ENCODE data around the gene KPTN. TPM values are rescaled to one million over a fixed set of nuclear protein-coding genes. Genes with fewer than 3 reads are reported as not detected.

The KPTN gene
- total and polyA plus RNA-seq, 10 donors = 3.9 to 36.3 (median 8.7) TPM

- Histone ChIP-seq H3K9me3 (no peaks in the 10 kb centered on the region), H3K4me1 (peaks cover 0 to 15% (median 3%) of the 10 kb centered on the region in 6 donors), H3K27me3 (replicated peaks in 1 of 7) (peaks cover 3 to 38% (median 23%) of the 10 kb centered on the region in 7 donors), H3K4me3 (no peak overlapping the region), H3K27ac (no peak overlapping the region), H3K36me3 (peaks cover 0 to 18% (median 0%) of the 10 kb centered on the region in 6 donors)
- 82 to 91% (median 85%) methylated on average over 9 of the region's 9 CpGs for WGBS, 5 donors
- DNase-seq = no peak
- TF ChIP-seq CTCF (IDR thresholded peaks at IDR 0.05 in 8 of 11, conservative IDR thresholded peaks at IDR 0.05 in 3 of 11) = no peak
- TF ChIP-seq POLR2AphosphoS5 (IDR thresholded peaks at IDR 0.05) = no peak
- intact Hi-C loops (cut with DNase I; ENCODE audit: low total_unique reads) = no loop called here
These were observed 8.6 kb downstream of the KPTN start for GRCh38 chr19:47475465-47475864.

GRCh38 chr19:47473336-47473735 is 10.7 kb downstream of the KPTN start:
- peaks cover 0 to 15% (median 3%) of the 10 kb centered on the region in 6 donors for H3K4me1 ChIP-seq
- H3K9me3 ChIP-seq = no peaks in the 10 kb centered on the region
- H3K4me3 ChIP-seq = no peak overlapping the region
- peaks cover 0 to 18% (median 0%) of the 10 kb centered on the region in 6 donors for H3K36me3 ChIP-seq
- intact Hi-C loops (cut with DNase I; ENCODE audit: low total_unique reads) = no loop called here
- H3K27me3 ChIP-seq (replicated peaks in 1 of 7) = peaks cover 3 to 58% (median 38%) of the 10 kb centered on the region in 7 donors
- H3K27ac ChIP-seq = no peak overlapping the region
- no peak for DNase-seq
- TF ChIP-seq POLR2A (IDR thresholded peaks at IDR 0.05) = no peak
- TF ChIP-seq CTCF (IDR thresholded peaks at IDR 0.05 in 8 of 11, conservative IDR thresholded peaks at IDR 0.05 in 3 of 11) = no peak
- no peak for TF ChIP-seq POLR2AphosphoS5 (IDR thresholded peaks at IDR 0.05)
- 74 to 89% (median 86%) methylated on average over 9 to 10 of the region's 10 CpGs for WGBS, 5 donors

- H3K9me3 ChIP-seq = peaks cover 0 to 3% (median 0%) of the 10 kb centered on the region in 8 donors
- WGBS, 5 donors = 4 to 7% (median 5%) methylated on average over 16 to 26 of the region's 29 CpGs
- H3K4me1 ChIP-seq = peaks cover 0 to 15% (median 3%) of the 10 kb centered on the region in 6 donors
- peak within 1 kb of the TSS in 1 of 8 donors; percentile 19 for H3K4me3 ChIP-seq
- no peak for TF ChIP-seq CTCF (IDR thresholded peaks at IDR 0.05 in 8 of 11, conservative IDR thresholded peaks at IDR 0.05 in 3 of 11)
- TF ChIP-seq POLR2AphosphoS5 (IDR thresholded peaks at IDR 0.05) = no peak
- TF ChIP-seq POLR2A (IDR thresholded peaks at IDR 0.05) = no peak
- peaks cover 3 to 72% (median 40%) of the 10 kb centered on the region in 7 donors for H3K27me3 ChIP-seq (replicated peaks in 1 of 7)
- H3K27ac ChIP-seq = no peak within 1 kb of the TSS
- intact Hi-C loops (cut with DNase I; ENCODE audit: low total_unique reads) = no loop called here
- no peak for DNase-seq
- peaks cover 0 to 14% (median 0%) of the 10 kb centered on the region in 6 donors for H3K36me3 ChIP-seq
These were observed 12.1 kb downstream of the KPTN start, which contains the start of gene SLC8A2 for GRCh38 chr19:47471733-47472457. TSS of gene SLC8A2 (minus strand) at chr19:47471893. CDS start at chr19:47466403, 5,490 bp downstream.

GRCh38 chr19:47471381-47471732 is 12.7 kb downstream of the KPTN start:
- 4 to 10% (median 6%) methylated on average over 7 to 16 of the region's 16 CpGs for WGBS, 5 donors
- peaks cover 3 to 77% (median 41%) of the 10 kb centered on the region in 7 donors for H3K27me3 ChIP-seq (replicated peaks in 1 of 7)
- DNase-seq = no peak
- no peak overlapping the region for H3K27ac ChIP-seq
- H3K36me3 ChIP-seq = peaks cover 0 to 8% (median 0%) of the 10 kb centered on the region in 6 donors
- H3K4me1 ChIP-seq = peaks cover 0 to 15% (median 3%) of the 10 kb centered on the region in 6 donors
- H3K9me3 ChIP-seq = peaks cover 0 to 4% (median 0%) of the 10 kb centered on the region in 8 donors
- peak overlapping the region in 1 of 8 donors; percentile 19 for H3K4me3 ChIP-seq
- TF ChIP-seq POLR2AphosphoS5 (IDR thresholded peaks at IDR 0.05) (no peak), CTCF (IDR thresholded peaks at IDR 0.05 in 8 of 11, conservative IDR thresholded peaks at IDR 0.05 in 3 of 11) (no peak), POLR2A (IDR thresholded peaks at IDR 0.05) (no peak)
- intact Hi-C loops (cut with DNase I; ENCODE audit: low total_unique reads) = no loop called here
